ENCODE measurements around the gene NTNG2.

NTNG2 gene

GRCh38 chr9:132207839-132208615, 46.2 kb downstream of the NTNG2 start:
- no peak for DNase-seq

- DNase-seq = no peak
Measured at GRCh38 chr9:132209228-132209627, 47.4 kb downstream of the NTNG2 start.

DNA sequence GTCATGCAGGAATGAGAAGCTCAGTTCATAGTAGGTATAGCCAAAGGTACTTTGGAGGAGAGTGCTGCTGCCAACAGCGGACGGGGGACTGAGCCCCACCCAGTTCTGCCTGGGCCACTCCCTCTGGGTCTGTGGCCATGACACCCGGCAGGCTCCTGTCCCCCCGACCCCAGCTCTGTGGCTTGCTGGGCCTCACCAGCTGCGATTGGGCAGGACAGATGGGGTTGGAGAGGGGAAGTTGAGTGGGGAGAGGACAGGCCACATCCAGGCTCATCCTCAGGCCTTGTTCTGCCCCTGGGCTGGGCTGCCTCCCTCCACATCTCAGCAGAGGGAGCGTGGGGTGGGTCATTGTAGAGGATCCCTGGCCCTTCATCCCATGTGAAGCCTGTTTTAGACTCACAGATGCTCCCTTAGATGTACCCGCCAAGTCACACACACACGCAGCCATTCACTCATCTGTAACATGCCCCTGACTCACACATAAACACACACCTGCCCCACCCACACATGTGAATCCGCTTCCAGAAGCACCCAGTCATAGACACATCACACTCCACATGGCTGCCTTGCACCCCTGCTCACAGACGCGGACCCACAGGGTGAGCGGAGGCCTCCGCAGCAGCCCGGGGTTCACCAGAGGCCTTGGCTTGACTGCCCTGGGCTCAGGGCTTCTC, 48.8 kb downstream of the NTNG2 start:
- DNase-seq = no peak

DNA sequence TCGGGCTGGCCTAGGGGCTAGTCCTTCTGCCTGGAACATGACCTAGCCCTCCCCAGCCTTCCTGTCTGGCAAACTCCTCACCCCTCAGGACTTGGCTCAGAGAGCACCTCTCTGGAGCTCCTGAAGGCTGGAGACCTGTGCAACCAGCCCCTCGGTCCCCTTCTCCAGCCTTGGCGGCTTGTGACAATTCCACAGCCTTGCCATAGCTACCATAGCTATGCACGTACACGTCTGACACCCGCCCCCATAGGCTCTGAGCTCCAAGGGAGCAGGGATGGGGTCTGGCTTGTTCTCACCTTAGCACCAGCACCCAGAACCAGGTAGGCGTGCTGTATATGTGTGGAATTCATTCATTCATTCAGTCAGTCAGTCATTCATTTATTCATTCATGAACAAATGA, 49.7 kb downstream of the NTNG2 start:
- DNase-seq = no peak

GRCh38 chr9:132214027-132214622, 52.3 kb downstream of the NTNG2 start:
- no peak for DNase-seq

DNA sequence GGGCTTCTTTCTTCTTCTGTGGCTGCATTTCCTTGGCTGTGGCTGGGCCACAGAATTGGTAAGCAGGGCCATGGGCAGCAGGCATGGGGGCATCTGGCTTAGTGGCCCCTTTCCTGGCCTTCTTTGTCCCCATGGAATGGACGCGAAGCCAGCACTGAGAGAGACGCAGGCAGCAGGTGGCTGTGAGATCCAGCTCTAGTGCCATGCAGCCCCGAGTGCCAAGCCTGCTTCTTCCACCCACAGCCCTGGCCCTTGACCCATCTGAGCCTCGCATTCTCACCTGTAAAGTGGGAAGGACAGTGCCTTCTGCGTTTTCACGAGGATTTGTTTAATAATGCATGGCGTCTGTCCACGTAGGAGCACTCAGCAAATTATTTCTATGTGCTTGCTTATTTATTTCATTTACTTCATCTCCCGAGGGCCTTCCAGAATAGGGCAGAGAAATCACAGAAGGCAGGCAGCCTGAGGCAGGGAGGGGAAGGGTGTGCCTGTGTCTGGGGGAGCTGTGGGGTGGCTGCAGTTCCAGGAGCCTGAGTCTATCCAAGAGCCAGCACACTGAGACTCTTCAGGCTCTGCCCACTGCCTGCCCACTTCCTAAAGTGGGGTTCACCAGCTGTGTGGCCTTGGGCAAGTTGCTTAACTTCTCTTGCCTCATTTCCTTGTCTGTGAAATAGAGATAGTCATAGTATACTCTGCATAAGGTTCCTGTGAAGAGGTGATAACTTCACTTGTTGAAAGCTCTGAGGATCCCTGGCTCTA, 55.2 kb downstream of the NTNG2 start:
- peak in 1 of 2 donors; percentile 27 for DNase-seq

DNA sequence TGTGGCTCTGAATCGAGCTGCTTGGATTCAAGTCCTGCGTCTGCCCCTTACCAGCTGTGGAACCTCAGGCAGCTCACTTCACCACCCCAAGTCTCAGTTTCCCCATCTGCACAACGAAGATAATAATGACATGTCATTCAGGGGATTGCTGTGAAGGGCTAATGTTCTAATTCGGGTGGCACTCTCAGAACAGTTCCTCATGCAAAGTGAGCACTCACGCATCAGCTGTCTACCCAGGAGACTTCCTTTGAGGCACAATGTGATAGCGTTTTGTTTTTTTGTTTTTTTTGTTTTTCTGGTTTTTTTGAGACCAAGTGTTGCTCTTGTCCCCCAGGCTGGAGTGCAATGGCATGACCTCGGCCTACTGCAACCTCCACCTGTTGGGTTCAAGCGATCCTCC, 56.4 kb downstream of the NTNG2 start:
- DNase-seq = no peak

DNA sequence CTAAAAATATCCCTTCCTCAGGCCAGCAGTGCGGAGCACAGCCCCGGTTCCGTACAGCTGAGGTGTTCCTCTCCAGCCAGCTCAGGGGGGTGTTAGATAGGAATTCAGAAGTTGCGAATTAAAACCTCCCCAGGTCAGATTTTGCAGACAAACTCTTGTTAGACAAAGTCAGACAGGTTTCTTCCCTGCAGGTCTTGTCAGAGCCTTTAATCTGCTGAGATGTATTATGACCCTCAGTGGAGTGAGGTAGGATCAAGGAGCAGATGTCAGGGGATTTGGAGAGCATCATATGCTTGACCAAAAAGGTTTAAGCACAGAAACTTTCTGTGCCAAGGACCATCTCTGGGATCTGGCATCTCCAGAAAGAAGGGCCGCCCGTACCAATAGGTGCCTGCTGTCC, 60.1 kb downstream of the NTNG2 start:
- no peak for DNase-seq

- no peak for DNase-seq
Measured at GRCh38 chr9:132224645-132225044, 62.8 kb downstream of the NTNG2 start.

DNA sequence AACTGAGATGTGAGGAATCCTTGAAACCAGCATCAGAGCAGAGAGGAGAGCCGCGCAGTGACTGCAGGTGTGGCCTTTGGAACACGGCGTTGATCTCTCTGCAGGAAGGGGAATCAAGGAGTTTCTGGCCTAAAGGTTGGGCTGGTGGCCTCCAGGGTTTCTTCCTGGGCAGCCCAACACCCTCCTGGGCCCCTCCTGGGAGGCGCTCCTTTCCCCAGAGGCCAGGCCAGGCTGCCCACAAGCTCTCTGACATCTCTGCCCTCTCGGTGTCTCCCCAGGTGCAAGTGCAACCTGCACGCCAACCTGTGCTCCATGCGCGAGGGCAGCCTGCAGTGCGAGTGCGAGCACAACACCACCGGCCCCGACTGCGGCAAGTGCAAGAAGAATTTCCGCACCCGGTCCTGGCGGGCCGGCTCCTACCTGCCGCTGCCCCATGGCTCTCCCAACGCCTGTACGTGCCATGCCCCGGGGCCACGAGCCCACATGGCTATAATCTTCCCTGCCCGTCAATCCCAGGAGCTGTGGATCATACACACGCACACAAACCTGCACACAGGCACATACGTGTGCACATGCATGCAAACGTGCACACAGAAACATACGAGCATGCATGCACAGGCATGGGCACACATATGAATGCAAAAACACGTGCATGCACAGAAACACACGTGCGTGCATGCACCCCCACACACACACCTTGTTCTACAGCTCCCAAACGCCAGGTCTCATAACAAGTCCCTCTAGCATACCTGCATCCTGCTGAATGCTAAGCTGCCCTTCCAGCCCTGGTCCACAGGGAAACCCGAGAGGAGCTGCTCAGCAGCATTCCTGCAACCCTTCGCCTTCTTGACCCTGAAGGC, 64.9 kb downstream of the NTNG2 start:
- no peak for DNase-seq

- no peak for DNase-seq
Measured at GRCh38 chr9:132228062-132228461, 66.2 kb downstream of the NTNG2 start.

- DNase-seq = no peak
Measured at GRCh38 chr9:132230605-132231004, 68.7 kb downstream of the NTNG2 start.

DNA sequence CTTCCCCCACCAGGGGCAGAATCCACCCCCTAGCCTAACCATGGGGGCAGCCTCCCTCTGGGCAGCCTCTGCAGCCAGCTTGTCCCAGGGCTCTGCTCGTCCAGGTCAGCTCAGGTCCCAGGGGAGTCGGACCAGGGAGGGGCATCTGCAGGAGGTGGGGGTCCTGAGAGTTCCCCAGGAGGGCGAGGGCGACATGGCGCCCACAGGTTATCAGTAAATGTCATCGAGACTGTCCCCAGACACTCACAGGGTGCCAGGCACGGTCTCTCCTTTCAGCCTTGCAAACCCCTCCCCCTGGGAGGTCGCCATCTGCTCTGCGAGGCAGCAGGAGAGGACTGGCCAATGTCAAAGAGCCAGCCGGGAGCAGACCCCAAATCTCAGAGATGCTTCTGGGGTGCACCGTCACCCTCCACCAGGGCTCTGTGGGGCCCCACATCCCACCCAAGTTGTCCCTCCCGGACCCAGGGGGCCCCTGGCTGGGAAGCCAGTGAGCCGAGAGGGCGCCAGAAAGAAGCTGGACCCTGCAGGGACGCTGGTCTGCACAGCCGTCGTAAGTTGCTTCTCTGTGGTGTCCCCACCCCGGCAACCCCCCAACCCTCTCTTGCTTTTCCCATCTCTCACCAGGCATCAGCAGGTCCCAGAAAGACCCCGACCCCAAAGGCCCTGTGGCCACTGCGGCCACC, 69.3 kb downstream of the NTNG2 start:
- DNase-seq = no peak

DNA sequence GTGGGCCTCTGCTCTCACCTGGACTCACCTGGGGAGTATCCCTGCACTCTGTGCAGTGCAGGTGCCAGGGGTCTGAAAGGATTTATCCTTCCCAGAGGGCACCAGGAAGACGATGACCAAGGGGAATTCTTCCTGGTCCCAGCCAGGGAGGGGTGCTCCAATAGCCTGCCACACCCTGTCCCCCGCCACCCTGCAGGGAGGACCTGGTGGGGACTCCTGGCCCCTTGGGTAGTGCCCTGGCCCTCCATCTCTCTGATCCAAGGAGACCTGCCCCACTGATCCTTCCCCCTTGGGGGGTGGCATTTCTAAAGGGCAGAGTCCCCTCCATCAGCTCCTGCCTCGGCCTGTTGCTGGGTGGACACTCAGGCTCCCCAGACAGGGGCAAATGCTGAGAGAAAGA, 70.7 kb downstream of the NTNG2 start:
- no peak for DNase-seq

DNA sequence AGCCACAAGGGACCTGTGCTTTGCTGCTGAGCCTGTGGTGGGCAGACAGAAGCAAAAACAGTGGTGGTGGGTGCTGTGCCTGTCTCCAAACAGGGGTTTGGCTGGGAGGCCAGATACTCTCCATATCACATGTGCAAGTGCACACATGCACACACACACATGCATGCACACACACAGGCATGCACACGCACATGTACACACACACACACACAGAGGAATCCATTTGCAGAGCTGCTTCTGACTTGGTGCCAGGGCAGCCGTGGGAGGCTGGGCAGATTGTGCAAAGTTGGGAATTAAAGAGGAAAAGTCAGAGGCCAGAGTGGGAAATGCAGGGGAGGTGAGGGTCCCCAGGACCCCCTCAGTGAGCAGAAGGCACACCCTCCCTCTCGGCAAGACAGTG, 71.3 kb downstream of the NTNG2 start:
- no peak for DNase-seq

GRCh38 chr9:132234535-132234934, 72.7 kb downstream of the NTNG2 start:
- DNase-seq = no peak

- no peak for DNase-seq
Measured at GRCh38 chr9:132235125-132235524, 73.3 kb downstream of the NTNG2 start.

- peak; percentile 70 to 82 for DNase-seq
Measured at GRCh38 chr9:132235894-132236661, 74.2 kb downstream of the NTNG2 start.

- no peak for DNase-seq
Measured at GRCh38 chr9:132236662-132237311, 74.9 kb downstream of the NTNG2 start.

GRCh38 chr9:132237481-132237880, 75.6 kb downstream of the NTNG2 start:
- no peak for DNase-seq
